ENCODE data around the gene MAP4K2.

Gene MAP4K2

DNA sequence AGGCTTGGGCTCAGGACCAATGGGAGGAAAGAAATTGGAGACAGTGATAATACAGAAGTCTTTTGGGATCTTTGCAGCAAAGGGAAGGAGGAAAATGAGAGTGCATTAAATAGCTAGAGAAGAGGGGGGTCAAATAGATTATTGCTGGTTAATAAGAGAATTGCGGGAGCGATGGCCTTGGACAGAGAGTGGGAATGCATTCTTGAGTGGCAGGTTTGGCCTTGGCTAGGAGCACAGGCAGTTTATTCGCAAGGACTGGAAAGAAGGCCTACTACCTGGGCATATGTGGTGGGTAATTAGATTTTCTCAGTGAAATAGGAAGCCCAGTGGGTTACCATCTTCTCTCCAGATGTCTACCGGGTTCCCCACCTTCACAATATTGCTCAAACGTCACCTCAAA lies 10.8 kb upstream of the MAP4K2 start:
- Histone ChIP-seq H3K9me3 (ENCODE audit: low read length) (no peaks in the 10 kb centered on the region), H3K27ac (ENCODE audit: low read depth, low read length, poor library complexity, severe bottlenecking) (peak overlapping the region; percentile 55), H2AFZ (ENCODE audit: low read length) (no peak overlapping the region), H3K36me3 (ENCODE audit: insufficient read depth, low read length) (no peaks in the 10 kb centered on the region), H4K20me1 (ENCODE audit: insufficient read depth, low read length) (no peaks in the 10 kb centered on the region), H3K9me2 (ENCODE audit: low read depth, low read length) (no peaks in the 10 kb centered on the region), H3K4me1 (ENCODE audit: insufficient read depth, low read length, severe bottlenecking) (peaks cover 27% of the 10 kb centered on the region), H3K4me2 (ENCODE audit: low read length) (no peak overlapping the region), H3K9ac (ENCODE audit: low read length) (no peak overlapping the region), H3K4me3 (ENCODE audit: low read depth, low read length, poor library complexity, severe bottlenecking) (no peak overlapping the region), H3K79me2 (ENCODE audit: insufficient read depth, low read length) (no peaks in the 10 kb centered on the region), H3F3A (ENCODE audit: insufficient read depth, low read length) (0 out of 2 replicates have a peak, but pooled peaks cover 3% of the 10 kb centered on the region), H3K27me3 (ENCODE audit: insufficient read depth, low read length) (no peaks in the 10 kb centered on the region)
- TF ChIP-seq EZH2 (IDR thresholded peaks at IDR 0.05; ENCODE audit: borderline replicate concordance, low read length) = no peak
- TF ChIP-seq, protein P1, sequence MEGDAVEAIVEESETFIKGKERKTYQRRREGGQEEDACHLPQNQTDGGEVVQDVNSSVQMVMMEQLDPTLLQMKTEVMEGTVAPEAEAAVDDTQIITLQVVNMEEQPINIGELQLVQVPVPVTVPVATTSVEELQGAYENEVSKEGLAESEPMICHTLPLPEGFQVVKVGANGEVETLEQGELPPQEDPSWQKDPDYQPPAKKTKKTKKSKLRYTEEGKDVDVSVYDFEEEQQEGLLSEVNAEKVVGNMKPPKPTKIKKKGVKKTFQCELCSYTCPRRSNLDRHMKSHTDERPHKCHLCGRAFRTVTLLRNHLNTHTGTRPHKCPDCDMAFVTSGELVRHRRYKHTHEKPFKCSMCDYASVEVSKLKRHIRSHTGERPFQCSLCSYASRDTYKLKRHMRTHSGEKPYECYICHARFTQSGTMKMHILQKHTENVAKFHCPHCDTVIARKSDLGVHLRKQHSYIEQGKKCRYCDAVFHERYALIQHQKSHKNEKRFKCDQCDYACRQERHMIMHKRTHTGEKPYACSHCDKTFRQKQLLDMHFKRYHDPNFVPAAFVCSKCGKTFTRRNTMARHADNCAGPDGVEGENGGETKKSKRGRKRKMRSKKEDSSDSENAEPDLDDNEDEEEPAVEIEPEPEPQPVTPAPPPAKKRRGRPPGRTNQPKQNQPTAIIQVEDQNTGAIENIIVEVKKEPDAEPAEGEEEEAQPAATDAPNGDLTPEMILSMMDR (IDR thresholded peaks at IDR 0.05; ENCODE audit: low read length) = no peak

DNA sequence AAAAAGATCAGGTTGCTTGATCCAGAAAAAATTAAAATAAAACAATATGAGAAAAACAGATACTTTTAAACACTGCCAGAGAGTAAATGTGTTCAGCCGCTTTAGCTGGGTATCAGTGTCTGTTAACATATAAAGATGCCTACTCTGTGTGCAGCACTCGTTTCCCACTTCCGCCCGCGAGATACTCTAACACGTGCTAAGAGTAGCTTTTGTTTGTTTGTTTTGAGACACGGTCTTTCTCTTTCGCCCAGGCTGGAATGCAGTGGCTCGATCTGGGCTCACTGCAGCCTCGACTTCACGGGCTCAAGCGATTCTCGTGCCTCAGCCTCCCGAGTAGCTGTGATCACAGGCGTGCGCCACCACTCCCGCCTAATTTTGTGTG lies 7.9 kb upstream of the MAP4K2 start:
- Histone ChIP-seq H2AFZ (ENCODE audit: low read length) (peak overlapping the region; percentile 15; the same call in 1 of the 2 replicates), H3K27me3 (ENCODE audit: insufficient read depth, low read length) (no peaks in the 10 kb centered on the region), H3K27ac (ENCODE audit: low read depth, low read length, poor library complexity, severe bottlenecking) (peak overlapping the region; percentile 66), H3K9ac (ENCODE audit: low read length) (peak overlapping the region; percentile 94), H3K36me3 (ENCODE audit: insufficient read depth, low read length) (peaks cover 19% of the 10 kb centered on the region; the same call in 1 of the 2 replicates), H3K4me1 (ENCODE audit: insufficient read depth, low read length, severe bottlenecking) (peaks cover 27% of the 10 kb centered on the region), H3K9me2 (ENCODE audit: low read depth, low read length) (no peaks in the 10 kb centered on the region), H4K20me1 (ENCODE audit: insufficient read depth, low read length) (no peaks in the 10 kb centered on the region), H3K4me2 (ENCODE audit: low read length) (peak overlapping the region; percentile 79), H3K79me2 (ENCODE audit: insufficient read depth, low read length) (no peaks in the 10 kb centered on the region), H3F3A (ENCODE audit: insufficient read depth, low read length) (0 out of 2 replicates have a peak, but pooled peaks cover 3% of the 10 kb centered on the region), H3K4me3 (ENCODE audit: low read depth, low read length, poor library complexity, severe bottlenecking) (peak overlapping the region; percentile 91), H3K9me3 (ENCODE audit: low read length) (no peaks in the 10 kb centered on the region)
- TF ChIP-seq, protein P1 (IDR thresholded peaks at IDR 0.05; ENCODE audit: low read length) = no peak
- TF ChIP-seq EZH2 (IDR thresholded peaks at IDR 0.05; ENCODE audit: borderline replicate concordance, low read length) = no peak

DNA sequence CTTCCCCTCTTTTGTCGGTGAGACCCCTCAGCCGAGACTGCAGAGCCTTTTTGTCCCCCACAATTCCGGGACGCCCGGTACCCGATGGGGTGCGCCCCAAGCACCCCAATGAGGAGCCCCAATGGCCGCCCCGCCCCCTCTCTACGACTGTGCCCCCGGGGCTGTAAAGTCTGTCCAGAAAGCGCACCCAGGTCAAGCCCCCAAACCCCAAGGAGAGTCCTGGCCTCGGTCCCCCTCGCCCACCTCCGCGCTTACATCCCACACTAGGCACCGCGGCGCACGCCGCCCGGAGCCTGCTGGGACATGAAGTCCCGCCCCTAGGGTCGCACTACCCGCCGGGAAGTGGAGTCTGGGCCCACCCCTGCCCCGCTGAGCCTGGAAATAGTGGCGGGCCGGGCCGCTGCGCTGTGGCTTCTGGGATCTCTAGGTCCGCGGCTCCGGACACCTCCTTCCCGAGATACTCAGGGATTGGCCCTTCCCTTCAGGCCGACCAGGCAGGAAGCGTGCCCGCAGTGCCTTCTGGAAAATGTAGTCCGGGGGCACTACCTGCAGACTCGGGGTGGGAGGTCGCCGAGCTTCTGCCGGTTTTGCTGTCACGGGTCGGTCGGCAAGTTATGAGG lies 7.4 kb upstream of the MAP4K2 start, which contains the start of gene MEN1:
Gene MEN1, minus strand, starts transcription at position 281 of the 620 bp plus-strand sequence. CDS start 442 bp downstream, outside the sequence.
- TF ChIP-seq, protein P1 (IDR thresholded peaks at IDR 0.05; ENCODE audit: low read length) = no peak
- Histone ChIP-seq H3K4me3 (ENCODE audit: low read depth, low read length, poor library complexity, severe bottlenecking) (peak within 1 kb of the TSS; percentile 91), H3K9me2 (ENCODE audit: low read depth, low read length) (no peaks in the 10 kb centered on the region), H3K4me1 (ENCODE audit: insufficient read depth, low read length, severe bottlenecking) (peaks cover 27% of the 10 kb centered on the region), H3K9ac (ENCODE audit: low read length) (peak within 1 kb of the TSS; percentile 94), H2AFZ (ENCODE audit: low read length) (peak within 1 kb of the TSS; percentile 15; the same call in 1 of the 2 replicates), H3K27ac (ENCODE audit: low read depth, low read length, poor library complexity, severe bottlenecking) (peak within 1 kb of the TSS; percentile 66), H3K4me2 (ENCODE audit: low read length) (peak within 1 kb of the TSS; percentile 79), H3K36me3 (ENCODE audit: insufficient read depth, low read length) (peaks cover 24% of the 10 kb centered on the region; the same call in 1 of the 2 replicates), H4K20me1 (ENCODE audit: insufficient read depth, low read length) (no peaks in the 10 kb centered on the region), H3K27me3 (ENCODE audit: insufficient read depth, low read length) (no peaks in the 10 kb centered on the region), H3K9me3 (ENCODE audit: low read length) (no peaks in the 10 kb centered on the region), H3K79me2 (ENCODE audit: insufficient read depth, low read length) (no peaks in the 10 kb centered on the region), H3F3A (ENCODE audit: insufficient read depth, low read length) (0 out of 2 replicates have a peak, but pooled peaks cover 3% of the 10 kb centered on the region)
